HepG2 (cell line): ENCODE measurements around the gene ART1. TPM values are rescaled to one million over a fixed set of nuclear protein-coding genes. Genes with fewer than 3 reads are reported as not detected.

Experiments used
- ATAC-seq: fragments of 200-7000 bp; cut with Tn5 transposase; 3 replicates; pipeline ENCODE4 v1.9.1; 2020; ENCODE audit warnings: mild to moderate bottlenecking, moderate library complexity
- BruUV-seq: library from RNA; stranded (reverse); fragments of 400-500 nt; replicated peaks from 2 replicates; lab custom pipeline; 2021; lab: Mats Ljungman, UMichigan
- CTCF ChIA-PET: fragments of 300-600 bp; formaldehyde crosslinking; extraction: SDS; loops from one replicate; lab custom pipeline; 2021; ENCODE audit warnings: low total read pairs, inconsistent platforms, low intra/inter-chr PET ratio; lab: Yijun Ruan, JAX
- POLR2A ChIA-PET: fragments of 350-600 bp; sonication (Branson Sonifier 250); formaldehyde crosslinking; loops from one replicate; lab custom pipeline; 2020; ENCODE audit warnings: antibody characterized with exemption, inconsistent platforms; lab: Yijun Ruan, JAX
- DNase-seq: peaks from one replicate; pipeline ENCODE4 v3.0.0-alpha.2; 2015; ENCODE audit warnings: low spot score
- FAIRE-seq: peaks from 3 replicates; lab custom pipeline; 2011; peaks lifted over from hg19 to GRCh38; lab: Jason Lieb, UNC
- H2AFZ ChIP-seq: one replicate; pipeline ENCODE4 v1.6.1; 2011; ENCODE audit warnings: low read length, inconsistent platforms
- H3K27ac ChIP-seq: fragments of 300-600 bp; 3 replicates; pipeline ENCODE4 v1.8.0; 2011; ENCODE audit warnings: mixed run types, mild to moderate bottlenecking, mixed read lengths, low read length, inconsistent platforms; ENCODE audit not compliant: insufficient read depth; ENCODE audit errors: extremely low read length
- H3K27me3 ChIP-seq, 2 experiments: fragments of 200-600 bp in 1 of 2; 2 replicates in 1 of 2; 3 replicates in 1 of 2; pipeline versions ENCODE4 v1.6.0 to v1.8.0; 2011; ENCODE audit warnings: low read length in 2 of 2, mild to moderate bottlenecking in 2 of 2, moderate library complexity in 2 of 2, inconsistent platforms in 1 of 2; ENCODE audit not compliant: insufficient read depth in 2 of 2, control insufficient read depth in 1 of 2
- H3K36me3 ChIP-seq, 2 experiments: fragments of 200-600 bp in 1 of 2; replicated peaks in 1 of 2; 2 replicates in 1 of 2; 3 replicates in 1 of 2; pipeline versions ENCODE4 v1.5.1 to v1.8.0; 2011; ENCODE audit warnings: low read length in 2 of 2, inconsistent platforms in 1 of 2; ENCODE audit not compliant: insufficient read depth in 2 of 2, control insufficient read depth in 1 of 2
- H3K4me1 ChIP-seq: 2 replicates; pipeline ENCODE4 v1.5.1; 2012; ENCODE audit warnings: low read length, inconsistent platforms; ENCODE audit not compliant: insufficient read depth
- H3K4me2 ChIP-seq: 2 replicates; pipeline ENCODE4 v1.6.0; 2011; ENCODE audit warnings: low read depth, low read length, inconsistent platforms
- H3K4me3 ChIP-seq, 3 experiments: fragments of 200-600 bp in 1 of 3; sonication (generic), shearing (Covaris generic) in 1 of 3; replicated peaks in 1 of 3; 2 replicates each; pipeline ENCODE4 v1.5.1; 2011 to 2016; ENCODE audit warnings: low read length in 3 of 3, inconsistent platforms in 2 of 3, low read depth in 2 of 3, mild to moderate bottlenecking in 2 of 3, control low read depth in 1 of 3, mixed read lengths in 1 of 3; ENCODE audit not compliant: insufficient read depth in 1 of 3
- H3K79me2 ChIP-seq: one replicate; pipeline ENCODE4 v1.6.1; 2011; ENCODE audit warnings: low read length, inconsistent platforms; ENCODE audit not compliant: insufficient read depth
- H3K9ac ChIP-seq: 2 replicates; pipeline ENCODE4 v1.6.0; 2011; ENCODE audit warnings: mild to moderate bottlenecking, low read depth, low read length, inconsistent platforms; ENCODE audit not compliant: insufficient read depth
- H3K9me3 ChIP-seq: 2 replicates; pipeline ENCODE4 v1.5.1; 2012; ENCODE audit warnings: mild to moderate bottlenecking, low read length
- H4K20me1 ChIP-seq: 2 replicates; pipeline ENCODE4 v1.6.0; 2011; ENCODE audit warnings: inconsistent platforms, mild to moderate bottlenecking, low read length, moderate library complexity; ENCODE audit not compliant: insufficient read depth
- ATF7 ChIP-seq, 2 experiments: fragments of 450-650 bp in 1 of 2; sonication (generic) in 1 of 2; formaldehyde crosslinking in 1 of 2; IDR thresholded peaks; 2 replicates each; pipeline versions ENCODE4 v1.4.0 to v1.6.1; 2016 to 2020; ENCODE audit warnings: antibody characterized with exemption in 1 of 2, mild to moderate bottlenecking in 1 of 2, missing genetic modification reagents in 1 of 2
- RAD21 ChIP-seq: fragments of 450-650 bp; formaldehyde crosslinking; IDR thresholded peaks from 2 replicates; pipeline ENCODE4 v1.5.0; 2020; ENCODE audit warnings: mild to moderate bottlenecking
- SMC3 ChIP-seq: IDR thresholded peaks from 2 replicates; pipeline ENCODE4 v1.6.1; 2011; ENCODE audit warnings: low read length, improper control_type of control experiment
- SP2 ChIP-seq: sonication (generic); formaldehyde crosslinking; IDR thresholded peaks from 2 replicates; pipeline ENCODE4 v1.5.1; 2020; ENCODE audit warnings: mild to moderate bottlenecking, missing genetic modification reagents
- STAG1 ChIP-seq: sonication (generic); formaldehyde crosslinking; IDR thresholded peaks from 2 replicates; pipeline ENCODE4 v1.4.0; 2020; ENCODE audit warnings: missing genetic modification reagents
- ZNF367 ChIP-seq: sonication (generic); formaldehyde crosslinking; IDR thresholded peaks from 2 replicates; pipeline ENCODE4 v1.4.0; 2020; ENCODE audit warnings: missing genetic modification reagents, borderline replicate concordance
- ZNF703 ChIP-seq: sonication (generic); formaldehyde crosslinking; IDR thresholded peaks from 2 replicates; pipeline ENCODE4 v1.5.1; 2020; ENCODE audit warnings: missing genetic modification reagents, mild to moderate bottlenecking, moderate library complexity, borderline replicate concordance
- ZNF713 ChIP-seq: sonication (generic); formaldehyde crosslinking; IDR thresholded peaks from 2 replicates; pipeline ENCODE4 v1.4.0; 2020; ENCODE audit warnings: mild to moderate bottlenecking, missing genetic modification reagents
- WGBS: methylation state at CpG from one replicate; pipeline ENCODE4 v1.1.6; 2017; ENCODE audit warnings: low lambda C conversion rate; 5-methylcytosine and 5-hydroxymethylcytosine counted together
- in situ Hi-C: cut with HindIII; loops from 2 replicates; pipeline ENCODE4 v1.10.0; 2017; ENCODE audit warnings: low pct_unique_long_range_greater_than_20kb; ENCODE audit not compliant: extremely low pct_ligation_motif_present
- intact Hi-C: fragments of 100-400 bp; cut with micrococcal nuclease; formaldehyde crosslinking; loops from one replicate; pipeline ENCODE4 v1.10.0; 2022; ENCODE audit not compliant: unreplicated experiment
- polyA plus RNA-seq, 8 experiments: library from polyadenylated mRNA; depleted of rRNA in 3 of 8; stranded (reverse) in 7 of 8; unstranded in 1 of 8; fragments of >200 nt; fragmentation: Illumina TruSeq in 4 of 8; extraction: Trizol in 4 of 8; gene quantifications; 2 replicates each; pipeline versions ENCODE4 v1.2.1 to v1.2.3, GENCODE V29; 2011 to 2016; ENCODE audit warnings: low read depth in 4 of 8, missing spikeins in 1 of 8, mixed read lengths in 1 of 8; ENCODE audit not compliant: insufficient read depth in 1 of 8
- total RNA-seq, 5 experiments: library from RNA; depleted of rRNA; stranded (reverse); fragments of >200 nt; fragmentation: Illumina TruSeq; extraction: Trizol; gene quantifications; 2 replicates each; pipeline ENCODE4 v1.2.3, GENCODE V29; 2016; ENCODE audit warnings: low read depth in 1 of 5
- TF ChIP-seq, protein P1 (sequence below): sonication (generic); formaldehyde crosslinking; IDR thresholded peaks from 2 replicates; pipeline ENCODE4 v1.5.0; 2020; ENCODE audit warnings: mild to moderate bottlenecking, missing genetic modification reagents, moderate library complexity

Gene ART1
- total and polyA plus RNA-seq, 2 of the 13 experiments (the other 11 are each of a cell fraction or from before 2014, with no cell fraction given), result not detected

- DNase-seq, result no peak
- Histone ChIP-seq H3K27ac (no peak overlapping the region), H3K9me3 (no peaks in the 10 kb centered on the region), H3K36me3 (no peaks in the 10 kb centered on the region), H3K27me3 (peaks cover 0 to 13% of the 10 kb centered on the region in 2 experiments; a peak in 3 of 5 replicates), H3K4me3 (no peak overlapping the region), H2AFZ (no peak overlapping the region), H3K4me1 (no peaks in the 10 kb centered on the region), H3K4me2 (no peak overlapping the region), H3K9ac (no peak overlapping the region), H3K79me2 (no peaks in the 10 kb centered on the region), H4K20me1 (no peaks in the 10 kb centered on the region; the same call in 1 of the 2 replicates)
- intact Hi-C loops (loop anchor here (10.0 kb wide), 1 partner anchor 151 kb away; no protein-coding TSS in a partner anchor), in situ Hi-C loops (no loop called here)
- TF ChIP-seq SP2 (CRISPR knock-in tag), result no peak
- WGBS, result 18% methylated on average over 3 of the region's 5 CpGs
- ChIA-PET CTCF (no interaction called here), POLR2A (no interaction called here)
- FAIRE-seq, result no peak
- ATAC-seq, result no peak
- no TSS peak for BruUV-seq
Observed at GRCh38 chr11:3605771-3606203, 39.1 kb upstream of the ART1 start.

- ATAC-seq (peak; percentile 59), FAIRE-seq (peak; percentile 56)
- H3K4me3 ChIP-seq, result no peak overlapping the region
- 26% methylated on average over 7 of the region's 7 CpGs for WGBS
- no peak overlapping the region for H2AFZ ChIP-seq
- TF ChIP-seq, protein P1, sequence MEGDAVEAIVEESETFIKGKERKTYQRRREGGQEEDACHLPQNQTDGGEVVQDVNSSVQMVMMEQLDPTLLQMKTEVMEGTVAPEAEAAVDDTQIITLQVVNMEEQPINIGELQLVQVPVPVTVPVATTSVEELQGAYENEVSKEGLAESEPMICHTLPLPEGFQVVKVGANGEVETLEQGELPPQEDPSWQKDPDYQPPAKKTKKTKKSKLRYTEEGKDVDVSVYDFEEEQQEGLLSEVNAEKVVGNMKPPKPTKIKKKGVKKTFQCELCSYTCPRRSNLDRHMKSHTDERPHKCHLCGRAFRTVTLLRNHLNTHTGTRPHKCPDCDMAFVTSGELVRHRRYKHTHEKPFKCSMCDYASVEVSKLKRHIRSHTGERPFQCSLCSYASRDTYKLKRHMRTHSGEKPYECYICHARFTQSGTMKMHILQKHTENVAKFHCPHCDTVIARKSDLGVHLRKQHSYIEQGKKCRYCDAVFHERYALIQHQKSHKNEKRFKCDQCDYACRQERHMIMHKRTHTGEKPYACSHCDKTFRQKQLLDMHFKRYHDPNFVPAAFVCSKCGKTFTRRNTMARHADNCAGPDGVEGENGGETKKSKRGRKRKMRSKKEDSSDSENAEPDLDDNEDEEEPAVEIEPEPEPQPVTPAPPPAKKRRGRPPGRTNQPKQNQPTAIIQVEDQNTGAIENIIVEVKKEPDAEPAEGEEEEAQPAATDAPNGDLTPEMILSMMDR, result peak; percentile 69
- no peak for TF ChIP-seq ATF7 (IDR thresholded peaks at IDR 0.05)
- TF ChIP-seq ATF7 (CRISPR knock-in tag; IDR thresholded peaks at IDR 0.05), result no peak
- TF ChIP-seq ZNF703, result no peak
- peak; percentile 57 for TF ChIP-seq STAG1 (CRISPR knock-in tag)
- TF ChIP-seq SMC3, result peak; percentile 68
- no peak for TF ChIP-seq ZNF367 (CRISPR knock-in tag)
- TF ChIP-seq RAD21, result peak; percentile 42; the same call in 1 of the 2 replicates
- TF ChIP-seq ZNF713 (CRISPR knock-in tag), result no peak
- TF ChIP-seq, all 625 proteins: peak for 4
- ChIA-PET POLR2A (no interaction called here), CTCF (no interaction called here)
- Histone ChIP-seq H3K9ac (no peak overlapping the region), H3K27me3 (no peaks in the 10 kb centered on the region; a peak in 2 of 5 replicates), H3K4me2 (no peak overlapping the region), H3K9me3 (no peaks in the 10 kb centered on the region), H4K20me1 (no peaks in the 10 kb centered on the region; the same call in 1 of the 2 replicates), H3K27ac (no peak overlapping the region), H3K79me2 (no peaks in the 10 kb centered on the region), H3K4me1 (no peaks in the 10 kb centered on the region), H3K36me3 (no peaks in the 10 kb centered on the region)
- intact Hi-C loops, result loop anchor here (10.0 kb wide), 1 partner anchor 155 kb away; no protein-coding TSS in a partner anchor
- in situ Hi-C loops, result no loop called here
- BruUV-seq, result no TSS peak
- peak; percentile 13 for DNase-seq
Observed at GRCh38 chr11:3609416-3610265, 35.3 kb upstream of the ART1 start.
